Keratinocyte (primary cell): ENCODE data around the gene ARMC2.

Experiments
- EZH2 ChIP-seq: IDR thresholded peaks from one replicate; pipeline ENCODE4 v1.6.1; 2012; ENCODE audit warnings: inconsistent platforms, mild to moderate bottlenecking, low read length, moderate library complexity
- TF ChIP-seq, protein P1 (sequence below), 3 experiments: IDR thresholded peaks in 1 of 3; conservative IDR thresholded peaks in 1 of 3; optimal IDR thresholded peaks in 1 of 3; 2 replicates in 2 of 3; 3 replicates in 1 of 3; pipeline versions ENCODE3 to v1.5.1; 2011; ENCODE audit warnings: low read length in 3 of 3, mild to moderate bottlenecking in 3 of 3, moderate library complexity in 2 of 3, control low read depth in 1 of 3, inconsistent platforms in 1 of 3; ENCODE audit not compliant: insufficient read depth in 2 of 3; ENCODE audit errors: extremely low read depth in 1 of 3

DNA sequence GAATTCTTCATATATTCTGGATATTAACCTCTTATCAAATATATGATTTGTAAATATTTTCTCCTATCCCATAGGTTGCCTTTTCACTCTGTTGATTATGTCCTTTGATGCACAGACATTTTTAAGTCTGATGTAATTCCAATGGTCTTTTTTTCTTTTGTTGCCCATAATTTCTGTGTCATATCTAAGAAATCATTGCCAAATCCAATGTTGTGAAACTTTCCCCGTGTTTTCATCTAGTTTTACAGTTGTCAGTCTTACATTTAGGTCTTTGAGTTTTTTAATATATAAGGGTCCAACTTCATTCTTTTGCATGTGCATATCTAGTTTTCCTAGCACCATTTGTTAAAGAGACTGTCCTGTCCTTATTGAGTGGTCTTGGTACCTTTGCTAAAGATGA, 134.9 kb downstream of the ARMC2 start:
- TF ChIP-seq, protein P1, sequence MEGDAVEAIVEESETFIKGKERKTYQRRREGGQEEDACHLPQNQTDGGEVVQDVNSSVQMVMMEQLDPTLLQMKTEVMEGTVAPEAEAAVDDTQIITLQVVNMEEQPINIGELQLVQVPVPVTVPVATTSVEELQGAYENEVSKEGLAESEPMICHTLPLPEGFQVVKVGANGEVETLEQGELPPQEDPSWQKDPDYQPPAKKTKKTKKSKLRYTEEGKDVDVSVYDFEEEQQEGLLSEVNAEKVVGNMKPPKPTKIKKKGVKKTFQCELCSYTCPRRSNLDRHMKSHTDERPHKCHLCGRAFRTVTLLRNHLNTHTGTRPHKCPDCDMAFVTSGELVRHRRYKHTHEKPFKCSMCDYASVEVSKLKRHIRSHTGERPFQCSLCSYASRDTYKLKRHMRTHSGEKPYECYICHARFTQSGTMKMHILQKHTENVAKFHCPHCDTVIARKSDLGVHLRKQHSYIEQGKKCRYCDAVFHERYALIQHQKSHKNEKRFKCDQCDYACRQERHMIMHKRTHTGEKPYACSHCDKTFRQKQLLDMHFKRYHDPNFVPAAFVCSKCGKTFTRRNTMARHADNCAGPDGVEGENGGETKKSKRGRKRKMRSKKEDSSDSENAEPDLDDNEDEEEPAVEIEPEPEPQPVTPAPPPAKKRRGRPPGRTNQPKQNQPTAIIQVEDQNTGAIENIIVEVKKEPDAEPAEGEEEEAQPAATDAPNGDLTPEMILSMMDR (optimal IDR thresholded peaks at IDR 0.05 in 1 of 3, IDR thresholded peaks at IDR 0.05 in 1 of 3, conservative IDR thresholded peaks at IDR 0.05 in 1 of 3; ENCODE audit: extremely low read depth in 1 of 3, insufficient read depth in 2 of 3, low read length in 3 of 3), result no peak
- no peak for TF ChIP-seq EZH2
